Heart left ventricle (tissue), 13 donors: Measurements from ENCODE around the gene BBX.

Source experiments
- CTCF ChIP-seq, 12 donors: fragments of 200-600 bp; sonication (generic) in 4 of 12; IDR thresholded peaks; one replicate each; pipeline versions ENCODE4 v1.5.0 to v1.8.0; 2018 to 2022; ENCODE audit warnings: antibody characterized with exemption in 12 of 12, mild to moderate bottlenecking in 5 of 12
- POLR2A ChIP-seq, 2 donors: fragments of 450-650 bp; IDR thresholded peaks; one replicate each; pipeline ENCODE4 v1.6.1; 2017; ENCODE audit warnings: antibody characterized with exemption in 2 of 2, mild to moderate bottlenecking in 2 of 2, moderate library complexity in 2 of 2
- donor health status: ischemic (EF 13 %, LVEDD 7.1; RV severe dilation, severe dysfunction).
- donor health status: DM: no; HTN: yes; CAD: no.
- donor health status: DM: no; HTN: no; CAD: no.
- donor health status: ischemic (EF 25% LVEDD 6.9; RV normal size, moderate dysfunction).
- donor health status: ischemic (EF 25% LVEDD 5.7; RV mildly dilated, moderate dysfunction).
- donor health status: ischemic (EF 35%, LVEDD 5.7; RV mildly dilated, moderate dysfunction).
- donor health status: nonischemic (EF 11% LVEDD 7.7; RV severe dilation, severe dysfunction).
- donor health status: DM: yes; HTN: yes; CAD: no.
- donor health status: PGD.
- donor health status: ischemic (EF 29% LVEDD 5.4; RV normal size, mild dysfunction).
- donor health status: nonischemic (EF 23%, LVEDD 6.1; RV moderate dilation, normal function).

GRCh38 chr3:107555359-107555758, 32.6 kb downstream of the BBX start:
- TF ChIP-seq CTCF (IDR thresholded peaks at IDR 0.05) (no peak), POLR2A (IDR thresholded peaks at IDR 0.05) (no peak)
